Left colon (tissue), 2 donors: ENCODE results near the gene NUDT11. TPM values are rescaled to one million over a fixed set of nuclear protein-coding genes. Genes with fewer than 3 reads are reported as not detected.
"Not testable (repeated sequence)": the region's sequence is repeated elsewhere in the genome, so short reads cannot be mapped to it uniquely, and the experiment has no call there.

Source experiments
- ATAC-seq: fragments of 200-7000 bp; cut with Tn5 transposase; one replicate; pipeline ENCODE4 v1.9.1; 2020; ENCODE audit warnings: mild to moderate bottlenecking, moderate library complexity
- DNase-seq, 2 donors: peaks; one replicate each; pipeline ENCODE4 v3.0.0-alpha.2; 2020
- intact Hi-C, 2 donors: fragments of 100-400 bp; cut with DNase I in 1 of 2; cut with micrococcal nuclease in 1 of 2; formaldehyde crosslinking; loops; one replicate each; pipeline versions ENCODE4 v1.11.2 to v1.14.0; 2022; cut with DNase I, micrococcal nuclease
- long read RNA-seq: library from polyadenylated mRNA; unstranded; transcript quantifications from one replicate; pipeline ENCODE4 v2.0.0, GENCODE V29; 2021
- total RNA-seq, 2 donors: library from RNA; stranded (reverse); fragmentation: NEBNext Ultra II Directional; extraction: Animal tissue kit (Norgen Biotek cat#: 25700); gene quantifications; one replicate each; pipeline ENCODE4 v1.2.1, GENCODE V29; 2021
- donor health status: DM: no; HTN: no; CAD: no.
- donor health status: DM: yes; HTN: yes; CAD: no.

The NUDT11 gene
- 1 to 10 TPM in 1 of 2 donors, under 1 TPM in 1; 0.31 to 1.7 TPM for total RNA-seq
- long read RNA-seq, partial matches to known transcripts = 0 of 1 reads
- long read RNA-seq, other reads (novel, unspliced or antisense) = 0 of 1 reads

- ATAC-seq (peak; percentile 75), DNase-seq (peak; percentile 30 to 48)
- intact Hi-C loops = no loop called here
These were observed at the start of gene NUDT11 for GRCh38 chrX:51496501-51497291. Gene NUDT11 (minus strand): TSS chrX:51496592. CDS start chrX:51496444, 148 bp downstream.

GRCh38 chrX:51520393-51520792 is 24.0 kb upstream of the NUDT11 start:
- intact Hi-C loops = no loop called here
- no peak for ATAC-seq
- DNase-seq = no peak

- ATAC-seq, DNase-seq, intact Hi-C loops: not testable (repeated sequence)
These were observed 22.7 kb upstream of the NUDT11 start for GRCh38 chrX:51519131-51519530.

GRCh38 chrX:51507551-51507950 is 11.2 kb upstream of the NUDT11 start:
- intact Hi-C loops = no loop called here
- no peak for ATAC-seq

GRCh38 chrX:51495701-51496488 is 497 bp downstream of the NUDT11 start:
- DNase-seq, intact Hi-C loops, ATAC-seq: not testable (repeated sequence)

More at GRCh38 chrX:51507551-51507950, 11.2 kb upstream of the NUDT11 start:
- DNase-seq = no peak

- no peak for ATAC-seq
- no peak for DNase-seq
- intact Hi-C loops = no loop called here
These were observed 2.0 kb downstream of the NUDT11 start for GRCh38 chrX:51494409-51494808.

- ATAC-seq (no peak), DNase-seq (no peak)
- intact Hi-C loops = no loop called here
These were observed 8.5 kb downstream of the NUDT11 start for GRCh38 chrX:51487960-51488267.

- DNase-seq = no peak
- intact Hi-C loops = no loop called here
- ATAC-seq = no peak
These were observed 11.8 kb downstream of the NUDT11 start for GRCh38 chrX:51484616-51485015.

- intact Hi-C loops, ATAC-seq, DNase-seq: not testable (repeated sequence)
These were observed 14.0 kb downstream of the NUDT11 start for GRCh38 chrX:51482411-51482810.

- intact Hi-C loops = no loop called here
- ATAC-seq (no peak), DNase-seq (no peak)
These were observed 19.5 kb downstream of the NUDT11 start for GRCh38 chrX:51476930-51477329.

GRCh38 chrX:51463322-51463721 is 33.1 kb downstream of the NUDT11 start:
- intact Hi-C loops = no loop called here
- DNase-seq = no peak
- ATAC-seq = no peak

- DNase-seq (no peak), ATAC-seq (no peak)
- intact Hi-C loops = no loop called here
These were observed 35.0 kb downstream of the NUDT11 start for GRCh38 chrX:51461053-51462044.

- DNase-seq (no peak), ATAC-seq (no peak)
- intact Hi-C loops = no loop called here
These were observed 37.3 kb downstream of the NUDT11 start for GRCh38 chrX:51459125-51459524.

- ATAC-seq = no peak
- DNase-seq = no peak
- intact Hi-C loops = no loop called here
These were observed 39.6 kb downstream of the NUDT11 start for GRCh38 chrX:51456814-51457213.

GRCh38 chrX:51456246-51456645 is 40.1 kb downstream of the NUDT11 start:
- ATAC-seq (no peak), DNase-seq (no peak)
- intact Hi-C loops = no loop called here

- DNase-seq = no peak
- intact Hi-C loops = no loop called here
- no peak for ATAC-seq
These were observed 56.0 kb downstream of the NUDT11 start for GRCh38 chrX:51440365-51440764.
